CD4-positive, alpha-beta T cell (primary cell): ENCODE results near the gene OXSR1. TPM values are rescaled to one million over a fixed set of nuclear protein-coding genes. Genes with fewer than 3 reads are reported as not detected.

ENCODE experiments used
- ATAC-seq: fragments of 200-7000 bp; cut with Tn5 transposase; one replicate; pipeline ENCODE4 v1.10.0; 2022; ENCODE audit warnings: mild to moderate bottlenecking; ENCODE audit not compliant: poor library complexity
- CTCF ChIA-PET: fragments of 350-600 bp; sonication (Branson Sonifier 250); formaldehyde crosslinking; loops from one replicate; lab custom pipeline; 2021; ENCODE audit warnings: antibody characterized with exemption, inconsistent platforms; lab: Charles Lee
- POLR2A ChIA-PET: fragments of 350-600 bp; sonication (Branson Sonifier 250); formaldehyde crosslinking; loops from one replicate; lab custom pipeline; 2021; ENCODE audit warnings: antibody characterized with exemption, inconsistent platforms; lab: Charles Lee
- DNase-seq, 14 experiments: peaks; one replicate each; pipeline ENCODE4 v3.0.0-alpha.2; 2013 to 2020; ENCODE audit warnings: mixed read lengths in 2 of 14
- H3K27ac ChIP-seq, 2 donors: one replicate each; pipeline versions ENCODE4 v1.5.1 to v1.7.0; 2013; ENCODE audit warnings: low read length in 2 of 2, low read depth in 1 of 2, mild to moderate bottlenecking in 1 of 2
- H3K27me3 ChIP-seq, 2 experiments: 1 replicate in 1 of 2; 2 replicates in 1 of 2; pipeline versions ENCODE4 v1.6.1 to v1.7.0; 2013; ENCODE audit warnings: low read length in 2 of 2, control low read depth in 1 of 2, mild to moderate bottlenecking in 1 of 2, moderate library complexity in 1 of 2; ENCODE audit not compliant: insufficient read depth in 2 of 2, control insufficient read depth in 1 of 2
- H3K36me3 ChIP-seq: one replicate; pipeline ENCODE4 v1.6.1; 2013; ENCODE audit warnings: low read length, control low read depth; ENCODE audit not compliant: insufficient read depth
- H3K4me1 ChIP-seq: one replicate; pipeline ENCODE4 v1.6.1; 2013; ENCODE audit warnings: low read length, control low read depth; ENCODE audit not compliant: insufficient read depth
- H3K4me3 ChIP-seq: one replicate; pipeline ENCODE4 v1.5.1; 2013; ENCODE audit warnings: mild to moderate bottlenecking, low read length, moderate library complexity
- H3K9me3 ChIP-seq, 2 experiments: 1 replicate in 1 of 2; 2 replicates in 1 of 2; pipeline versions ENCODE4 v1.6.1 to v1.7.0; 2013; ENCODE audit warnings: low read length in 2 of 2, mild to moderate bottlenecking in 2 of 2, control low read depth in 1 of 2, moderate library complexity in 1 of 2; ENCODE audit not compliant: control insufficient read depth in 1 of 2, insufficient read depth in 1 of 2
- H3K27ac Mint-ChIP-seq: one replicate; pipeline ENCODE4 v1.8.0; 2020; ENCODE audit warnings: mixed read lengths
- H3K27me3 Mint-ChIP-seq: one replicate; pipeline ENCODE4 v1.8.0; 2021; ENCODE audit warnings: mixed read lengths
- H3K36me3 Mint-ChIP-seq: one replicate; pipeline ENCODE4 v1.8.0; 2021; ENCODE audit warnings: low read depth, mixed read lengths
- H3K4me1 Mint-ChIP-seq: one replicate; pipeline ENCODE4 v1.8.0; 2021; ENCODE audit warnings: low read depth, mixed read lengths
- H3K4me3 Mint-ChIP-seq: one replicate; pipeline ENCODE4 v1.8.0; 2020; ENCODE audit warnings: mild to moderate bottlenecking, mixed read lengths
- H3K9me3 Mint-ChIP-seq: one replicate; pipeline ENCODE4 v1.8.0; 2020; ENCODE audit warnings: mixed read lengths
- CTCF ChIP-seq: fragments of 200-600 bp; IDR thresholded peaks from one replicate; pipeline ENCODE4 v1.8.0; 2022; ENCODE audit warnings: antibody characterized with exemption, mild to moderate bottlenecking
- intact Hi-C, 2 experiments: fragments of 100-400 bp; cut with DNase I in 1 of 2; cut with micrococcal nuclease in 1 of 2; formaldehyde crosslinking; loops; one replicate each; pipeline versions ENCODE4 v1.15.1 to v1.9.0; 2023 to 2025; cut with DNase I, micrococcal nuclease
- total RNA-seq, 174 experiments: library from RNA in 2 of 174; stranded (reverse) in 2 of 174; gene quantifications; one replicate each; pipeline ENCODE4 v1.2.3 and lab custom pipeline; 2021 to 2026

OXSR1 gene
- total RNA-seq, 2 experiments from 2014 or later, result 28.3 to 30.3 TPM

- TF ChIP-seq CTCF, result no peak
- no peaks in the 10 kb centered on the region for H3K9me3 ChIP-seq
- no peak overlapping the region for H3K27ac ChIP-seq
- CTCF ChIA-PET, result no interaction called here
- Mint-ChIP-seq H3K27ac (peak overlapping the region; percentile 16), H3K9me3 (no peaks in the 10 kb centered on the region), H3K27me3 (no peaks in the 10 kb centered on the region), H3K36me3 (peaks cover 97% of the 10 kb centered on the region), H3K4me1 (peaks cover 4% of the 10 kb centered on the region), H3K4me3 (no peak overlapping the region)
- no peak for DNase-seq
- H3K36me3 ChIP-seq, result peaks cover 82% of the 10 kb centered on the region
- peaks cover 3% of the 10 kb centered on the region for H3K4me1 ChIP-seq
- no peak for ATAC-seq
- H3K27me3 ChIP-seq, result no peaks in the 10 kb centered on the region
- intact Hi-C loops, result no loop called here
- POLR2A ChIA-PET, result no interaction called here
- H3K4me3 ChIP-seq, result no peak overlapping the region
Measured at GRCh38 chr3:38125305-38126120, 39.8 kb upstream of the OXSR1 start.

- no peaks in the 10 kb centered on the region for H3K9me3 Mint-ChIP-seq
- Histone ChIP-seq H3K4me1 (peaks cover 3% of the 10 kb centered on the region), H3K4me3 (no peak overlapping the region), H3K27ac (no peak overlapping the region), H3K27me3 (no peaks in the 10 kb centered on the region), H3K9me3 (no peaks in the 10 kb centered on the region), H3K36me3 (peaks cover 88% of the 10 kb centered on the region)
- DNase-seq, result no peak
- intact Hi-C loops, result no loop called here
- H3K27ac Mint-ChIP-seq, result no peak overlapping the region
- ChIA-PET POLR2A (no interaction called here), CTCF (no interaction called here)
- TF ChIP-seq CTCF, result no peak
- H3K4me3 Mint-ChIP-seq, result no peak overlapping the region
- H3K4me1 Mint-ChIP-seq, result peaks cover 10% of the 10 kb centered on the region
- H3K27me3 Mint-ChIP-seq, result no peaks in the 10 kb centered on the region
- ATAC-seq, result no peak
- peaks cover 98% of the 10 kb centered on the region for H3K36me3 Mint-ChIP-seq
Measured at GRCh38 chr3:38126121-38126892, 39.0 kb upstream of the OXSR1 start.

- H3K27me3 ChIP-seq, result no peaks in the 10 kb centered on the region
- no peak for DNase-seq
- H3K4me1 Mint-ChIP-seq, result peaks cover 22% of the 10 kb centered on the region
- H3K27ac ChIP-seq, result no peak overlapping the region
- H3K36me3 Mint-ChIP-seq, result peaks cover 99% of the 10 kb centered on the region
- no peak overlapping the region for H3K4me3 ChIP-seq
- CTCF ChIA-PET, result no interaction called here
- POLR2A ChIA-PET, result no interaction called here
- H3K9me3 Mint-ChIP-seq, result no peaks in the 10 kb centered on the region
- peak overlapping the region; percentile 62 for H3K27ac Mint-ChIP-seq
- no peaks in the 10 kb centered on the region for H3K27me3 Mint-ChIP-seq
- H3K4me1 ChIP-seq, result peaks cover 15% of the 10 kb centered on the region
- intact Hi-C loops, result no loop called here
- TF ChIP-seq CTCF, result no peak
- no peaks in the 10 kb centered on the region for H3K9me3 ChIP-seq
- no peak overlapping the region for H3K4me3 Mint-ChIP-seq
- ATAC-seq, result no peak
- H3K36me3 ChIP-seq, result peaks cover 88% of the 10 kb centered on the region
Measured at GRCh38 chr3:38127611-38128302, 37.6 kb upstream of the OXSR1 start.
